HG03064 (cell line): ENCODE data around the gene KRTAP10-9.
"Not testable (repeated sequence)": the region's sequence is repeated elsewhere in the genome, so short reads cannot be mapped to it uniquely, and the experiment has no call there.

ENCODE experiments used
- ATAC-seq: cut with Tn5 transposase; IDR thresholded peaks from one replicate; pipeline ENCODE4 v1.9.1; 2021; ENCODE audit warnings: low read depth; ENCODE audit not compliant: unreplicated experiment

Gene KRTAP10-9, protein sequence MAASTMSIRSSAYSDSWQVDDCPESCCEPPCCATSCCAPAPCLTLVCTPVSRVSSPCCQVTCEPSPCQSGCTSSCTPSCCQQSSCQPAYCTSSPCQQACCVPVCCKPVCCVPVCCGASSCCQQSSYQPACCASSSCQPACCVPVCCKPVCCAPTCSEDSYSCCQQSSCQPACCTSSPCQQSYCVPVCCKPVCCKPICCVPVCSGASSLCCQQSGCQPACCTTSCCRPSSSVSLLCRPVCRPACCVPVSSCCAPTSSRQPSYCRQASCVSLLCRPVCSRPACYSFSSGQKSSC

GRCh38 chr21:44626673-44627143 is at the start of gene KRTAP10-9:
TSS of gene KRTAP10-9 (plus strand) at chr21:44627093. CDS start at chr21:44627172, 79 bp downstream.
- no peak for ATAC-seq

GRCh38 chr21:44578371-44579055 is 48.4 kb upstream of the KRTAP10-9 start:
- no peak for ATAC-seq

GRCh38 chr21:44579056-44579832 is 47.6 kb upstream of the KRTAP10-9 start:
- no peak for ATAC-seq

DNA sequence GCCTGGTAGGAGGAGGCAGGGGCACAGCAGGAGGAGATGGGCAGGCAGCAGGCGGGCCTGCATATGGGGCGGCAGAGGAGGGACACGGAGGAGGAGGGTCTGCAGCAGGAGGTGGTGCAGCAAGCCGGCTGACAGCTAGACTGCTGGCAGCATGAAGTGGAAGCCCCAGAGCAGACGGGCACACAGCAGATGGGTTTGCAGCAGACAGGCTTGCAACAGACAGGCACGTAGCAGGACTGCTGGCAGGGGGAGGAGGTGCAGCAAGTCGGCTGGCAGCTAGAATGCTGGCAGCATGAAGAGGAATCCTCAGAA is 47.1 kb upstream of the KRTAP10-9 start:
- no peak for ATAC-seq

DNA sequence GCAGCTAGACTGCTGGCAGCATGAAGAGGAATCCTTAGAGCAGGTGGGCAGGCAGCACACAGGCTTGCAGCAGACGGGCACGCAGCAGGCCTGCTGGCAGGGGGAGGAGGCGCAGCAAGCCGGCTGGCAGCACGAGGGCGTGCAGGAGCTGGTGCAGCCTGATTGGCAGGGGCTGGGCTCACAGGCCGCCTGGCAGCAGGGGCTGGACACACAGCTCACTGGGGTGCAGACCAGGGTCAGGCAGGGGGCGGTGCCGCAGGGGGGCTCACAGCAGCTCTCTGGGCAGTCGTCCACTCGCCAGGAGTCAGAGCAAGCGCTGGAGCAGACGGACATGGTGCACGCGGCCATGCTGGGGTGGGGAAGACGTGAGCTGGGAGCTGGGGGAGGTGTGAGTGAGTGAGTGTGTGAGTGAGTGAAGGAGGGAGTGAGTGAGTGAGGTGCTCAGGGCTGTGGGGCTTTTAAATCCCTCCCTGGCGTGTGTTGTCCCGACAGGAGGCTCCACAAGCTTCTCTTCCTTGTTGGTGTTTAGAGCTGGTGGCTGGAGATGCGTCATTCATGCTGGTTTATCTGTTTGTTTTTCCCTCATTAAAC is 46.6 kb upstream of the KRTAP10-9 start, which contains the start of gene KRTAP10-5:
KRTAP10-5 (minus strand) TSS at position 374 of the 591 bp plus-strand sequence; CDS start at position 348, 26 bp downstream.
- ATAC-seq: not testable (repeated sequence)

- no peak for ATAC-seq
These were observed 45.7 kb upstream of the KRTAP10-9 start for GRCh38 chr21:44581158-44581557.

GRCh38 chr21:44582055-44582454 is 44.8 kb upstream of the KRTAP10-9 start:
- ATAC-seq: no peak

GRCh38 chr21:44583089-44583799 is 43.6 kb upstream of the KRTAP10-9 start:
- no peak for ATAC-seq

DNA sequence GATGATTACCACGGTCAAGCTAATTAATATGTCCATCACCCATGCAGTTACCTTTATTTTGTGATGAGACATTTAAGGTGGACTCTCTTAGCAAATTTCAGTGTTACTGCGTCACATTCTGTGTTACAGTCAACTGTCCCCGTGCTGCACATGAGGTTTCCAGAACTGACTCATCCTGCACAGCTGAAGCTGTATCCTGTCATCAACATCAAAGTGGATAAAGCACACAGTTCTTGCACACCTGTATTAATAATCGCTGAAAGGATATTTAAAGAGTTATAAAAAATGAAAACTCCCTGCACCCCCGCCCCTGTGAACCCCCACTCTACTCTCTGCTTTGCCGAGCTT is 43.1 kb upstream of the KRTAP10-9 start:
- ATAC-seq: no peak

GRCh38 chr21:44585892-44586291 is 41.0 kb upstream of the KRTAP10-9 start:
- no peak for ATAC-seq

DNA sequence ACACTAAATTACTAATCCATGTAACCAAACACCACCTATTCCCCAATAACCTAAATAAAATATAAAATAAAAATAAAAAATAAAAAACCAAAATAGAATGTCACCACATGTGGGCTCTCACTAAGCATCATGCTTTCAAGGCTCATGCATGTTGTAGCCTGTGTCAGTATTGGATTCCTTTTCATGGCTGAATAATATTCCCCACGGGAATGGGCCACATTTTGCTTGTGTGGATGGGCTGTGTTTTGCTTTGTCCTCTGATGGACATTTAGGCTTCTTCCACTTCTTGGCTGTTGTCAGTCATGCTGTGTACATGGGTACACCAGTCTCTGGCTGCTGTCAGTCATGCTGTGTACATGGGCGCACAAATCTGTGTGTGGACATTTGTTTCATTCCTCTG is 37.8 kb upstream of the KRTAP10-9 start:
- no peak for ATAC-seq

- no peak for ATAC-seq
These were observed 37.1 kb upstream of the KRTAP10-9 start for GRCh38 chr21:44589586-44590305.

DNA sequence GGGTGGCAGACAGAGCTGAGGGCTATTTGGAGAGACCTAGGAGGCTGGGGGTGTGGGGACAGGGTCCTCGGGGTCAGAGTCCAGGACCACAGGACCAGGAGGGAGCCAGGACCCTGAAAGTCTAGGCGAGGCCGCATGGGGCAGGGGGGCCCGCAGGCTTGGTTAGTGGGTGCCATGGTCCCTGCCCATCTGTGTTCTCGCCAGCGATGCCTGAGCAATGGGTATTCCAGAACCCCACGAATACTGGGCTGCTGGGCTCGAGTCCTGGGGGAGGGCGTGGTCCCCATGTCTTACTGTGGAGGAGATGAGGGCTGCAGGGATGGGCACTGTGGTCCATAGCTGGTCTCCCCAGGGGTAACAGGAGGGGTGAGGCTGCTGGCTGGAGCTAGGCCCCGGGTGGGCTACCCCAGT is 36.6 kb upstream of the KRTAP10-9 start:
- no peak for ATAC-seq

GRCh38 chr21:44590897-44591800 is 35.7 kb upstream of the KRTAP10-9 start:
- not testable (repeated sequence) for ATAC-seq

- not testable (repeated sequence) for ATAC-seq
These were observed 35.1 kb upstream of the KRTAP10-9 start for GRCh38 chr21:44591801-44592130.

DNA sequence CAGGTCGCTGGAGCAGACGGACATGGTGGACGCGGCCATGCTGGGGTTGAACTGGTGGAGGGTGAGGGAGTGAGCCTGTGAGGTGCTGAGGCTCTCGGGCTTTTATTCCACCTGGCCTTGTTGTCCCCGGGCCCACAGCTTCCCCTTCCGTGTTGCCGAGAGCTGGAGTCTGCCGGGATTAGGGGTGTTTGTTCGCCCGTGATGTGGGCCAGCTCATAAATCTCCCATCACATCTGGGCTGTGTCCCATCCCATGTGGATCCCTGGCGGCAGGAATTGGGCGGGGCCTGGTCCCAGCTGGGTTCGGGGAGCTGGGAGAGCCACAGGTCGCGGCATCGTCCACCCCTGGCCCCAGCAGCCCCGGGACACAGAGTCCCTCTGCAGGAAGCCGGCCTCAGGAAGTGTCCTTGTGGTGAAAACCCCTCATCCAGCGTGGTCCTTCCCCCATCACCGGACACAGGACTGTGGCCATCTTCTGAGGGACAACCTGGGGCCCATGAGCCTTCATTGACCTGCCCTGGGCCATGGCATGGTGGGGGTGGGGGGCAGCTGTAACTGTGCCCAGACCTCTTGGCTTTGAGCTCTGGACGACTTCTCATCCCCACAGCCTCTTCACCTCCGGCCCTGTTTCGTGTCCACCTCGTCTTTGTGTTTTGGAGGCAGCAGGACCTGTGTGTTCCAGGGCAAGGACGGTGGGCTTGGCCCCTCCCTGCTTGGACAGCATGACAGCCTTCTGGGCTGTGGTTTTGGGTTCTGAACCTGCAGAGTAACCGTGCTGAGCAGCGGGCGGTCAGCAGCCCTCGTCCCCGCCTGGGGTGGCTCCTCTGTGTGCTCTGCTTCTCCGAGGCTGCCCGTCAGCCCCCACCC is 34.2 kb upstream of the KRTAP10-9 start, which contains the start of gene KRTAP10-6:
KRTAP10-6 (minus strand) TSS at position 60 of the 866 bp plus-strand sequence; CDS start at position 39, 21 bp downstream.
- ATAC-seq: no peak

DNA sequence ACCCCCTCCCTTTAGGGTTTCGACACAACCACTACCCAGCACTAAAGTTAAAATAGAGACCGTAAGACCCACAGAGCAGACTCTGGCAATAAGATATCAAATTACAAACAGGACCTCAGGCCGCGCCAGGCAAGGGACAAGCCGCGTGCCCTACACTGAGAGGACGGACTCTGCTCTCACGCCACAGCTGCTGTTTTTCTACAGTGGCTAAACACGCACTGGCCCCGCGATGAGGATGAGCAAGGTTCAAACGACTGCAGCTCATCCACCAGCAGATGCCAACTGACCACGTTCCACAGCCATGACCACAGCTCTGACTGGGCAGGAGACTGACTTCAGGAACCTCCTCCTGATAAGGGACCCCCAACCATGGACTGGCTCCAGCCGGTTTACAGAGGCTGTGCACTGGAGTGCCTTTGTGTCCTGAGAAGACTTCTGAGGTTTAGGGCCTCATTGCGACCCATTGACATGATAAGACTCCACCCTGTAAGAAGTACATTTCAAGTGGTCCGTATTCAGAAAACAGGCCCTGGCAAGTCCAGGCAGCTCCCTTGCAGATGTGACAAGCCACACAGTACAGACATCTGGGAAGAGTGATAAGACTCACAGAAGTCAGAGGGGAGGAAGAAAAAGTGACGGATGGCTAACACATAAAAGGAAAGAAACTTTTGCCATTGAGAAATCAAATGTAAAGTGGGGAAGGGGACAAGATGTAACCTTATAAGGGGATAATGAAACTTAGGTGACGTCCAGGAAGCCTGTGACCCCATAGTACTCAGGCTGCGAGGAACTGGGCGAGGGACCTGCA is 33.1 kb upstream of the KRTAP10-9 start:
- ATAC-seq: no peak
